Skeletal muscle satellite cell (primary cell): ENCODE measurements around the gene MYLIP. TPM values are rescaled to one million over a fixed set of nuclear protein-coding genes. Genes with fewer than 3 reads are reported as not detected.

Experiments
- H3K27me3 ChIP-seq: 2 replicates; pipeline ENCODE4 v1.7.0; 2013; ENCODE audit warnings: low read length; ENCODE audit not compliant: control insufficient read depth, insufficient read depth
- H3K36me3 ChIP-seq: 2 replicates; pipeline ENCODE4 v1.7.0; 2013; ENCODE audit warnings: mild to moderate bottlenecking, control low read depth, low read length; ENCODE audit not compliant: insufficient read depth
- H3K4me1 ChIP-seq: 2 replicates; pipeline ENCODE4 v1.7.0; 2013; ENCODE audit warnings: low read length; ENCODE audit not compliant: control insufficient read depth, insufficient read depth
- H3K4me2 ChIP-seq: 2 replicates; pipeline ENCODE4 v1.7.0; 2013; ENCODE audit warnings: mild to moderate bottlenecking, low read length
- H3K4me3 ChIP-seq: 2 replicates; pipeline ENCODE4 v1.7.0; 2013; ENCODE audit warnings: low read length
- H3K9ac ChIP-seq: 2 replicates; pipeline ENCODE4 v1.7.0; 2013; ENCODE audit warnings: mild to moderate bottlenecking, low read depth, low read length, moderate library complexity
- H3K9me3 ChIP-seq: replicated peaks from 2 replicates; pipeline ENCODE4 v1.7.0; 2013; ENCODE audit warnings: mild to moderate bottlenecking, control low read depth, low read length
- total RNA-seq: library from RNA; depleted of rRNA; stranded (reverse); fragments of >200 nt; gene quantifications from 2 replicates; pipeline ENCODE4 v1.2.3, GENCODE V29; 2012; rRNA removed

The MYLIP gene
- 2.2 and 3.5 TPM in 2 replicates for total RNA-seq

GRCh38 chr6:16128759-16129622 is at the start of gene MYLIP:
Gene MYLIP, plus strand, starts transcription at chr6:16129086. Its CDS starts 237 bp downstream, at chr6:16129323.
- Histone ChIP-seq H3K9ac (peak within 1 kb of the TSS; percentile 82), H3K4me2 (peak within 1 kb of the TSS; percentile 91), H3K9me3 (no peaks in the 10 kb centered on the region), H3K36me3 (no peaks in the 10 kb centered on the region), H3K4me1 (peaks cover 20% of the 10 kb centered on the region), H3K27me3 (peaks cover 20% of the 10 kb centered on the region), H3K4me3 (peak within 1 kb of the TSS; percentile 92)

GRCh38 chr6:16079354-16079753 is 49.5 kb upstream of the MYLIP start:
- H3K4me3 ChIP-seq, result no peak overlapping the region
- H3K9me3 ChIP-seq, result no peaks in the 10 kb centered on the region
- H3K36me3 ChIP-seq, result no peaks in the 10 kb centered on the region
- H3K9ac ChIP-seq, result no peak overlapping the region
- H3K4me1 ChIP-seq, result no peaks in the 10 kb centered on the region
- peaks cover 14% of the 10 kb centered on the region for H3K27me3 ChIP-seq
- H3K4me2 ChIP-seq, result no peak overlapping the region

GRCh38 chr6:16080204-16080603 is 48.7 kb upstream of the MYLIP start:
- Histone ChIP-seq H3K36me3 (no peaks in the 10 kb centered on the region), H3K9me3 (no peaks in the 10 kb centered on the region), H3K4me2 (no peak overlapping the region), H3K27me3 (peaks cover 14% of the 10 kb centered on the region), H3K4me3 (no peak overlapping the region), H3K4me1 (no peaks in the 10 kb centered on the region), H3K9ac (no peak overlapping the region)

- Histone ChIP-seq H3K36me3 (no peaks in the 10 kb centered on the region), H3K4me3 (no peak overlapping the region), H3K27me3 (peaks cover 14% of the 10 kb centered on the region)
Measured at GRCh38 chr6:16081326-16081725, 47.6 kb upstream of the MYLIP start.

GRCh38 chr6:16082361-16082760 is 46.5 kb upstream of the MYLIP start:
- Histone ChIP-seq H3K27me3 (peaks cover 14% of the 10 kb centered on the region), H3K4me2 (no peak overlapping the region), H3K36me3 (no peaks in the 10 kb centered on the region), H3K4me1 (no peaks in the 10 kb centered on the region), H3K9me3 (no peaks in the 10 kb centered on the region), H3K4me3 (no peak overlapping the region), H3K9ac (no peak overlapping the region)

More at GRCh38 chr6:16081326-16081725, 47.6 kb upstream of the MYLIP start:
- no peaks in the 10 kb centered on the region for H3K9me3 ChIP-seq
- H3K4me2 ChIP-seq, result no peak overlapping the region
- no peaks in the 10 kb centered on the region for H3K4me1 ChIP-seq
- no peak overlapping the region for H3K9ac ChIP-seq

GRCh38 chr6:16086965-16087364 is 41.9 kb upstream of the MYLIP start:
- no peak overlapping the region for H3K4me2 ChIP-seq
- H3K27me3 ChIP-seq, result peaks cover 10% of the 10 kb centered on the region
- H3K9ac ChIP-seq, result no peak overlapping the region
- H3K36me3 ChIP-seq, result no peaks in the 10 kb centered on the region
- no peak overlapping the region for H3K4me3 ChIP-seq
- no peaks in the 10 kb centered on the region for H3K9me3 ChIP-seq
- no peaks in the 10 kb centered on the region for H3K4me1 ChIP-seq

GRCh38 chr6:16087386-16087785 is 41.5 kb upstream of the MYLIP start:
- H3K27me3 ChIP-seq, result peaks cover 10% of the 10 kb centered on the region
- no peaks in the 10 kb centered on the region for H3K9me3 ChIP-seq
- no peaks in the 10 kb centered on the region for H3K36me3 ChIP-seq
- H3K4me1 ChIP-seq, result no peaks in the 10 kb centered on the region
- no peak overlapping the region for H3K4me2 ChIP-seq
- H3K4me3 ChIP-seq, result no peak overlapping the region
- H3K9ac ChIP-seq, result no peak overlapping the region

- Histone ChIP-seq H3K4me2 (no peak overlapping the region), H3K9ac (no peak overlapping the region), H3K36me3 (no peaks in the 10 kb centered on the region), H3K27me3 (peaks cover 4% of the 10 kb centered on the region), H3K4me1 (no peaks in the 10 kb centered on the region), H3K9me3 (no peaks in the 10 kb centered on the region), H3K4me3 (no peak overlapping the region)
Measured at GRCh38 chr6:16088409-16088808, 40.5 kb upstream of the MYLIP start.

- Histone ChIP-seq H3K4me3 (no peak overlapping the region), H3K4me2 (no peak overlapping the region), H3K27me3 (peaks cover 2% of the 10 kb centered on the region), H3K36me3 (no peaks in the 10 kb centered on the region), H3K4me1 (no peaks in the 10 kb centered on the region), H3K9ac (no peak overlapping the region), H3K9me3 (no peaks in the 10 kb centered on the region)
Measured at GRCh38 chr6:16089232-16090062, 39.4 kb upstream of the MYLIP start.

GRCh38 chr6:16090452-16090851 is 38.4 kb upstream of the MYLIP start:
- Histone ChIP-seq H3K27me3 (peaks cover 2% of the 10 kb centered on the region), H3K4me1 (no peaks in the 10 kb centered on the region), H3K9ac (no peak overlapping the region), H3K36me3 (no peaks in the 10 kb centered on the region), H3K4me2 (no peak overlapping the region), H3K4me3 (no peak overlapping the region), H3K9me3 (no peaks in the 10 kb centered on the region)

GRCh38 chr6:16090920-16091319 is 38.0 kb upstream of the MYLIP start:
- no peak overlapping the region for H3K4me3 ChIP-seq
- H3K9me3 ChIP-seq, result no peaks in the 10 kb centered on the region
- peaks cover 2% of the 10 kb centered on the region for H3K27me3 ChIP-seq
- no peak overlapping the region for H3K9ac ChIP-seq
- H3K4me2 ChIP-seq, result no peak overlapping the region
- H3K36me3 ChIP-seq, result no peaks in the 10 kb centered on the region
- no peaks in the 10 kb centered on the region for H3K4me1 ChIP-seq
